ENCODE measurements around the gene HBS1L. TPM values are rescaled to one million over a fixed set of nuclear protein-coding genes. Genes with fewer than 3 reads are reported as not detected.

HBS1L gene
- total and polyA plus RNA-seq, 4 donors: 32.7 to 89.0 (median 52.2) TPM

GRCh38 chr6:134932535-134933470, 121.8 kb downstream of the HBS1L start:
- no peak for DNase-seq (ENCODE audit: low spot score)
- Histone ChIP-seq H3K4me1 (ENCODE audit: control insufficient read depth in 4 of 4, insufficient read depth in 4 of 4, low read length in 3 of 4) (peaks cover 3 to 86% (median 68%) of the 10 kb centered on the region in 4 donors), H3K27me3 (ENCODE audit: control insufficient read depth in 4 of 4, insufficient read depth in 4 of 4, low read length in 3 of 4) (no peaks in the 10 kb centered on the region), H3K36me3 (ENCODE audit: control insufficient read depth in 4 of 4, insufficient read depth in 3 of 4, low read depth in 1 of 4, low read length in 3 of 4) (peaks cover 3 to 35% (median 16%) of the 10 kb centered on the region in 4 donors), H3K9ac (ENCODE audit: low read depth in 1 of 2, low read length in 2 of 2) (no peak overlapping the region), H3K9me3 (ENCODE audit: control insufficient read depth in 4 of 4, low read length in 3 of 4) (no peaks in the 10 kb centered on the region), H3K27ac (ENCODE audit: low read depth in 1 of 2, low read length in 2 of 2) (peak overlapping the region in 1 of 2 donors; percentile 21), H3K4me3 (ENCODE audit: low read depth in 1 of 3, low read length in 3 of 3) (no peak overlapping the region)
- WGBS: 89% methylated on average over 11 of the region's 11 CpGs
- TF ChIP-seq YY1 (IDR thresholded peaks at IDR 0.05) (no peak), TAF1 (conservative IDR thresholded peaks at IDR 0.05) (no peak), FOXA2 (IDR thresholded peaks at IDR 0.05) (no peak), FOXA1 (IDR thresholded peaks at IDR 0.05) (no peak), RXRA (IDR thresholded peaks at IDR 0.05) (no peak), HNF4A (conservative IDR thresholded peaks at IDR 0.05) (no peak), GABPA (IDR thresholded peaks at IDR 0.05 in 1 of 2, conservative IDR thresholded peaks at IDR 0.05 in 1 of 2) (no peak), JUND (IDR thresholded peaks at IDR 0.05) (no peak), ZBTB33 (IDR thresholded peaks at IDR 0.05) (no peak), NR2F2 (IDR thresholded peaks at IDR 0.05) (no peak), SP1 (IDR thresholded peaks at IDR 0.05) (no peak), HNF4G (IDR thresholded peaks at IDR 0.05) (no peak), RAD21 (IDR thresholded peaks at IDR 0.05) (no peak), EGR1 (IDR thresholded peaks at IDR 0.05; ENCODE audit: low read depth in 2 of 2) (no peak)
- TF ChIP-seq, protein P1, sequence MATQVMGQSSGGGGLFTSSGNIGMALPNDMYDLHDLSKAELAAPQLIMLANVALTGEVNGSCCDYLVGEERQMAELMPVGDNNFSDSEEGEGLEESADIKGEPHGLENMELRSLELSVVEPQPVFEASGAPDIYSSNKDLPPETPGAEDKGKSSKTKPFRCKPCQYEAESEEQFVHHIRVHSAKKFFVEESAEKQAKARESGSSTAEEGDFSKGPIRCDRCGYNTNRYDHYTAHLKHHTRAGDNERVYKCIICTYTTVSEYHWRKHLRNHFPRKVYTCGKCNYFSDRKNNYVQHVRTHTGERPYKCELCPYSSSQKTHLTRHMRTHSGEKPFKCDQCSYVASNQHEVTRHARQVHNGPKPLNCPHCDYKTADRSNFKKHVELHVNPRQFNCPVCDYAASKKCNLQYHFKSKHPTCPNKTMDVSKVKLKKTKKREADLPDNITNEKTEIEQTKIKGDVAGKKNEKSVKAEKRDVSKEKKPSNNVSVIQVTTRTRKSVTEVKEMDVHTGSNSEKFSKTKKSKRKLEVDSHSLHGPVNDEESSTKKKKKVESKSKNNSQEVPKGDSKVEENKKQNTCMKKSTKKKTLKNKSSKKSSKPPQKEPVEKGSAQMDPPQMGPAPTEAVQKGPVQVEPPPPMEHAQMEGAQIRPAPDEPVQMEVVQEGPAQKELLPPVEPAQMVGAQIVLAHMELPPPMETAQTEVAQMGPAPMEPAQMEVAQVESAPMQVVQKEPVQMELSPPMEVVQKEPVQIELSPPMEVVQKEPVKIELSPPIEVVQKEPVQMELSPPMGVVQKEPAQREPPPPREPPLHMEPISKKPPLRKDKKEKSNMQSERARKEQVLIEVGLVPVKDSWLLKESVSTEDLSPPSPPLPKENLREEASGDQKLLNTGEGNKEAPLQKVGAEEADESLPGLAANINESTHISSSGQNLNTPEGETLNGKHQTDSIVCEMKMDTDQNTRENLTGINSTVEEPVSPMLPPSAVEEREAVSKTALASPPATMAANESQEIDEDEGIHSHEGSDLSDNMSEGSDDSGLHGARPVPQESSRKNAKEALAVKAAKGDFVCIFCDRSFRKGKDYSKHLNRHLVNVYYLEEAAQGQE (IDR thresholded peaks at IDR 0.05): no peak
- TF ChIP-seq, protein P2, sequence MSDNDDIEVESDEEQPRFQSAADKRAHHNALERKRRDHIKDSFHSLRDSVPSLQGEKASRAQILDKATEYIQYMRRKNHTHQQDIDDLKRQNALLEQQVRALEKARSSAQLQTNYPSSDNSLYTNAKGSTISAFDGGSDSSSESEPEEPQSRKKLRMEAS (IDR thresholded peaks at IDR 0.05): no peak
- TF ChIP-seq, protein P3, sequence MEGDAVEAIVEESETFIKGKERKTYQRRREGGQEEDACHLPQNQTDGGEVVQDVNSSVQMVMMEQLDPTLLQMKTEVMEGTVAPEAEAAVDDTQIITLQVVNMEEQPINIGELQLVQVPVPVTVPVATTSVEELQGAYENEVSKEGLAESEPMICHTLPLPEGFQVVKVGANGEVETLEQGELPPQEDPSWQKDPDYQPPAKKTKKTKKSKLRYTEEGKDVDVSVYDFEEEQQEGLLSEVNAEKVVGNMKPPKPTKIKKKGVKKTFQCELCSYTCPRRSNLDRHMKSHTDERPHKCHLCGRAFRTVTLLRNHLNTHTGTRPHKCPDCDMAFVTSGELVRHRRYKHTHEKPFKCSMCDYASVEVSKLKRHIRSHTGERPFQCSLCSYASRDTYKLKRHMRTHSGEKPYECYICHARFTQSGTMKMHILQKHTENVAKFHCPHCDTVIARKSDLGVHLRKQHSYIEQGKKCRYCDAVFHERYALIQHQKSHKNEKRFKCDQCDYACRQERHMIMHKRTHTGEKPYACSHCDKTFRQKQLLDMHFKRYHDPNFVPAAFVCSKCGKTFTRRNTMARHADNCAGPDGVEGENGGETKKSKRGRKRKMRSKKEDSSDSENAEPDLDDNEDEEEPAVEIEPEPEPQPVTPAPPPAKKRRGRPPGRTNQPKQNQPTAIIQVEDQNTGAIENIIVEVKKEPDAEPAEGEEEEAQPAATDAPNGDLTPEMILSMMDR (IDR thresholded peaks at IDR 0.05; ENCODE audit: low read depth, low read length, missing input control): no peak
- TF ChIP-seq, protein P4, sequence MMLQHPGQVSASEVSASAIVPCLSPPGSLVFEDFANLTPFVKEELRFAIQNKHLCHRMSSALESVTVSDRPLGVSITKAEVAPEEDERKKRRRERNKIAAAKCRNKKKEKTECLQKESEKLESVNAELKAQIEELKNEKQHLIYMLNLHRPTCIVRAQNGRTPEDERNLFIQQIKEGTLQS (IDR thresholded peaks at IDR 0.05): no peak

Measured in liver (tissue), 9 donors.